ENCODE results near the gene ADAMTS2. TPM values are rescaled to one million over a fixed set of nuclear protein-coding genes. Genes with fewer than 3 reads are reported as not detected.

ADAMTS2 gene
- total and polyA plus RNA-seq, 3 donors from 2014 or later: 10.9 to 19.8 (median 13.6) TPM

GRCh38 chr5:179147991-179148702 lies 197.1 kb downstream of the ADAMTS2 start:
- no peak for DNase-seq
- no peaks in the 10 kb centered on the region for H3K4me1 ChIP-seq
- 90 to 91% methylated on average over 21 to 25 of the region's 25 CpGs for WGBS, 2 donors
- no peaks in the 10 kb centered on the region for H3K9me3 ChIP-seq
- no peak for TF ChIP-seq POLR2A (IDR thresholded peaks at IDR 0.05)
- TF ChIP-seq, protein P1, sequence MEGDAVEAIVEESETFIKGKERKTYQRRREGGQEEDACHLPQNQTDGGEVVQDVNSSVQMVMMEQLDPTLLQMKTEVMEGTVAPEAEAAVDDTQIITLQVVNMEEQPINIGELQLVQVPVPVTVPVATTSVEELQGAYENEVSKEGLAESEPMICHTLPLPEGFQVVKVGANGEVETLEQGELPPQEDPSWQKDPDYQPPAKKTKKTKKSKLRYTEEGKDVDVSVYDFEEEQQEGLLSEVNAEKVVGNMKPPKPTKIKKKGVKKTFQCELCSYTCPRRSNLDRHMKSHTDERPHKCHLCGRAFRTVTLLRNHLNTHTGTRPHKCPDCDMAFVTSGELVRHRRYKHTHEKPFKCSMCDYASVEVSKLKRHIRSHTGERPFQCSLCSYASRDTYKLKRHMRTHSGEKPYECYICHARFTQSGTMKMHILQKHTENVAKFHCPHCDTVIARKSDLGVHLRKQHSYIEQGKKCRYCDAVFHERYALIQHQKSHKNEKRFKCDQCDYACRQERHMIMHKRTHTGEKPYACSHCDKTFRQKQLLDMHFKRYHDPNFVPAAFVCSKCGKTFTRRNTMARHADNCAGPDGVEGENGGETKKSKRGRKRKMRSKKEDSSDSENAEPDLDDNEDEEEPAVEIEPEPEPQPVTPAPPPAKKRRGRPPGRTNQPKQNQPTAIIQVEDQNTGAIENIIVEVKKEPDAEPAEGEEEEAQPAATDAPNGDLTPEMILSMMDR (IDR thresholded peaks at IDR 0.05): no peak
- no peaks in the 10 kb centered on the region for H3K27me3 ChIP-seq
- H3K36me3 ChIP-seq (ENCODE audit: low read depth, missing control alignments): no peaks in the 10 kb centered on the region
- intact Hi-C loops (cut with DNase I; ENCODE audit: low total_unique reads): no loop called here
- H3K27ac ChIP-seq: no peak overlapping the region
- H3K4me3 ChIP-seq: no peak overlapping the region

DNA sequence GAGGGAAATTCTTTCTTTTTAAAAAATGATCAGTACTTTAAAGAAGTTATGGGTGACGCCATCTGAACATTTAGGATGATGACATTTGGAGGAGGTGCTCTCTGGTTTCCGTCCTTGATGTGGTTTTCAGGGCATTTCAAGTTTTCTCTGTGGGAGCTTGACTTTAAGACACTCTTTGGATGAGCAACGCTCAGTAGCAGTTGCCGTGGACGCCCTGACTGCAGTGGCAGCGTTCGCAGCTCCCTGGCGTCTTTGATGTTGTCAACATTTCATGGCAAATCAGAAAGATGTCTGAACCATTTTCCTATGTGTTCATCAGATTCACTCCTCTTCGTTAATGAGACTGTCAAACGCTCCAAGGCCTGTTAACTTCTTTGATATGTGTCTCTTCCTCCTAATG lies 199.0 kb downstream of the ADAMTS2 start:
- WGBS, 2 donors: 75 to 86% methylated on average over 10 of the region's 10 CpGs
- H3K27me3 ChIP-seq: no peaks in the 10 kb centered on the region
- no peak overlapping the region for H3K27ac ChIP-seq
- TF ChIP-seq, protein P1 (IDR thresholded peaks at IDR 0.05): no peak
- TF ChIP-seq POLR2A (IDR thresholded peaks at IDR 0.05): no peak
- no peak for DNase-seq
- H3K36me3 ChIP-seq (ENCODE audit: low read depth, missing control alignments): no peaks in the 10 kb centered on the region
- no peak overlapping the region for H3K4me3 ChIP-seq
- no peaks in the 10 kb centered on the region for H3K9me3 ChIP-seq
- no peaks in the 10 kb centered on the region for H3K4me1 ChIP-seq
- intact Hi-C loops (cut with DNase I; ENCODE audit: low total_unique reads): no loop called here

GRCh38 chr5:179143446-179143845 lies 201.8 kb downstream of the ADAMTS2 start:
- no peak for TF ChIP-seq POLR2A (IDR thresholded peaks at IDR 0.05)
- TF ChIP-seq, protein P1 (IDR thresholded peaks at IDR 0.05): no peak
- H3K27ac ChIP-seq: no peak overlapping the region
- no peak for DNase-seq
- H3K9me3 ChIP-seq: no peaks in the 10 kb centered on the region
- 82 to 88% methylated on average over 7 of the region's 7 CpGs for WGBS, 2 donors
- H3K27me3 ChIP-seq: no peaks in the 10 kb centered on the region
- intact Hi-C loops (cut with DNase I; ENCODE audit: low total_unique reads): no loop called here
- H3K4me1 ChIP-seq: no peaks in the 10 kb centered on the region
- H3K4me3 ChIP-seq: no peak overlapping the region
- no peaks in the 10 kb centered on the region for H3K36me3 ChIP-seq (ENCODE audit: low read depth, missing control alignments)

DNA sequence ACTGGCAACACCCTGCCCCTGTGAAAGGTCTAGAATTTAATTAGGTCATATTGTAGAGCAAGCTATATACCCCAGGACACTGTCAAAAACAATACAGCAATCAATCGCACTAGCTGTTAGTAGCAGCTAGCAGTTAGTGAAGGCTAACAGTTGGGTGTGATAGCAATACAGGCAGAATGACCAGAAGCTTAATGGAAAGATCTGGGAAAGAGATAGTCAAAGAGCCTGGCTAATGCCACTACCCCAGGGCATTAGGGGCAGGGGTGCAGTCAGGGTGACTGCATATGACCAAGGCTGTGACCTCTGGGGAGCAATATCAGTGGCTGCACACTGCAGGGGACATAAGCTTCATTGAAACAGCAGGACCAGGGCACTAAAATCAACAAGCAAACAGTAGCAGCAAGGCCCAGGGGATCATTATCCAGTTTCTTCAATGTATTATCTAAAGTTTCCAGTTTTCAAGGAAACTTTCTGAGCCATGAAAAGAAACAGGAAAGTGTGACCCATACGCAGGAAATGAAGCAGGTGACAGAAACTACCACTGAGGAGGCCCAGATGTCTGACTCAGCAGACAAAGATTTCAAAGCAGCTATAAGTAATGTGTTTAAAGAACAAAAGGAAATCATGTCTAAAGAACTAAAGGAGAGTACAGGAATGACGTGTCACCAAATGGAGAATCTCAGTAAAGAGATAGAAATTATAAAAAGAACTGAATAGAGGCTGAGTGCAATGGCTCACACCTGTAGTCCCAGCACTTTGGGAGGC lies 202.6 kb downstream of the ADAMTS2 start:
- no peaks in the 10 kb centered on the region for H3K27me3 ChIP-seq
- intact Hi-C loops (cut with DNase I; ENCODE audit: low total_unique reads): no loop called here
- 78 to 79% methylated on average over 3 of the region's 3 CpGs for WGBS, 2 donors
- H3K4me1 ChIP-seq: no peaks in the 10 kb centered on the region
- TF ChIP-seq POLR2A (IDR thresholded peaks at IDR 0.05): no peak
- H3K27ac ChIP-seq: no peak overlapping the region
- no peak for DNase-seq
- no peaks in the 10 kb centered on the region for H3K9me3 ChIP-seq
- H3K4me3 ChIP-seq: no peak overlapping the region
- H3K36me3 ChIP-seq (ENCODE audit: low read depth, missing control alignments): no peaks in the 10 kb centered on the region

GRCh38 chr5:179141867-179142266 lies 203.4 kb downstream of the ADAMTS2 start:
- intact Hi-C loops (cut with DNase I; ENCODE audit: low total_unique reads): no loop called here
- Histone ChIP-seq H3K27me3 (no peaks in the 10 kb centered on the region), H3K27ac (no peak overlapping the region), H3K4me3 (no peak overlapping the region), H3K36me3 (ENCODE audit: low read depth, missing control alignments) (no peaks in the 10 kb centered on the region), H3K4me1 (no peaks in the 10 kb centered on the region), H3K9me3 (no peaks in the 10 kb centered on the region)
- no peak for TF ChIP-seq POLR2A (IDR thresholded peaks at IDR 0.05)
- TF ChIP-seq, protein P1 (IDR thresholded peaks at IDR 0.05): no peak
- DNase-seq: no peak
- 95 to 100% methylated on average over 1 of the region's 1 CpG for WGBS, 2 donors
